H9 (cell line): ENCODE measurements around the gene KREMEN2. TPM values are rescaled to one million over a fixed set of nuclear protein-coding genes. Genes with fewer than 3 reads are reported as not detected.

ENCODE experiments used
- DNase-seq: peaks from one replicate; pipeline ENCODE4 v3.0.0-alpha.2; 2017
- H2AFZ ChIP-seq: one replicate; pipeline ENCODE4 v1.6.1; 2013; ENCODE audit warnings: mild to moderate bottlenecking, low read length, control low read depth, moderate library complexity
- H2AK5ac ChIP-seq: 2 replicates; pipeline ENCODE4 v1.6.1; 2013; ENCODE audit warnings: low read length, control low read depth, mixed read lengths; ENCODE audit not compliant: insufficient read length
- H2BK120ac ChIP-seq: one replicate; pipeline ENCODE4 v1.6.1; 2013; ENCODE audit warnings: low read depth, mild to moderate bottlenecking, low read length, control low read depth, inconsistent platforms; ENCODE audit not compliant: poor library complexity, severe bottlenecking
- H2BK12ac ChIP-seq: 2 replicates; pipeline ENCODE4 v1.6.1; 2013; ENCODE audit warnings: low read length, control low read depth, mixed read lengths, low read depth; ENCODE audit not compliant: insufficient read length
- H2BK15ac ChIP-seq: 2 replicates; pipeline ENCODE4 v1.6.1; 2013; ENCODE audit warnings: low read depth, low read length, control low read depth
- H2BK20ac ChIP-seq: one replicate; pipeline ENCODE4 v1.6.1; 2013; ENCODE audit warnings: low read depth, mild to moderate bottlenecking, low read length, control low read depth, inconsistent platforms; ENCODE audit not compliant: poor library complexity, severe bottlenecking
- H2BK5ac ChIP-seq: 2 replicates; pipeline ENCODE4 v1.6.1; 2013; ENCODE audit warnings: low read length, control low read depth, mixed read lengths; ENCODE audit not compliant: insufficient read length
- H3K14ac ChIP-seq: 2 replicates; pipeline ENCODE4 v1.6.1; 2013; ENCODE audit warnings: low read length, control low read depth; ENCODE audit not compliant: insufficient read depth
- H3K18ac ChIP-seq: 2 replicates; pipeline ENCODE4 v1.6.1; 2013; ENCODE audit warnings: low read depth, mild to moderate bottlenecking, mixed read lengths, low read length, control low read depth; ENCODE audit not compliant: insufficient read length
- H3K23ac ChIP-seq: 2 replicates; pipeline ENCODE4 v1.6.1; 2013; ENCODE audit warnings: low read length, control low read depth, mixed read lengths, low read depth; ENCODE audit not compliant: insufficient read length
- H3K23me2 ChIP-seq: 2 replicates; pipeline ENCODE4 v1.6.1; 2013; ENCODE audit warnings: low read depth, mild to moderate bottlenecking, mixed read lengths, low read length, control low read depth; ENCODE audit not compliant: insufficient read length, poor library complexity, severe bottlenecking
- H3K27ac ChIP-seq: 2 replicates; pipeline ENCODE4 v1.5.1; 2013; ENCODE audit warnings: low read length, control low read depth, mixed read lengths, low read depth; ENCODE audit not compliant: insufficient read length
- H3K27me3 ChIP-seq: 2 replicates; pipeline ENCODE4 v1.6.1; 2013; ENCODE audit warnings: low read length, control low read depth, inconsistent platforms; ENCODE audit not compliant: insufficient read depth
- H3K4ac ChIP-seq: 2 replicates; pipeline ENCODE4 v1.6.1; 2013; ENCODE audit warnings: low read depth, mild to moderate bottlenecking, control low read depth, inconsistent platforms, low read length, moderate library complexity
- H3K4me1 ChIP-seq: 2 replicates; pipeline ENCODE4 v1.6.1; 2013; ENCODE audit warnings: low read length, control low read depth, inconsistent platforms; ENCODE audit not compliant: insufficient read depth
- H3K4me2 ChIP-seq: 2 replicates; pipeline ENCODE4 v1.6.1; 2013; ENCODE audit warnings: low read length, control low read depth, mixed read lengths; ENCODE audit not compliant: insufficient read length, insufficient read depth
- H3K56ac ChIP-seq: 2 replicates; pipeline ENCODE4 v1.6.1; 2013; ENCODE audit warnings: low read depth, mild to moderate bottlenecking, mixed read lengths, low read length, control low read depth; ENCODE audit not compliant: insufficient read length
- H3K79me1 ChIP-seq: 2 replicates; pipeline ENCODE4 v1.6.1; 2013; ENCODE audit warnings: low read depth, mild to moderate bottlenecking, moderate library complexity, low read length, control low read depth, inconsistent platforms; ENCODE audit not compliant: insufficient read depth, poor library complexity, severe bottlenecking
- H3K79me2 ChIP-seq: 2 replicates; pipeline ENCODE4 v1.6.1; 2013; ENCODE audit warnings: low read length, control low read depth, inconsistent platforms; ENCODE audit not compliant: insufficient read depth
- H3K9ac ChIP-seq: 2 replicates; pipeline ENCODE4 v1.6.1; 2013; ENCODE audit warnings: low read length, control low read depth, mixed read lengths; ENCODE audit not compliant: insufficient read length; ENCODE audit errors: extremely low read depth
- H3K9me3 ChIP-seq: one replicate; pipeline ENCODE4 v1.6.1; 2013; ENCODE audit warnings: low read depth, low read length, inconsistent platforms; ENCODE audit not compliant: control insufficient read depth
- H3T11ph ChIP-seq: one replicate; pipeline ENCODE4 v1.6.1; 2013; ENCODE audit warnings: mild to moderate bottlenecking, low read length, control low read depth, inconsistent platforms
- H4K20me1 ChIP-seq: one replicate; pipeline ENCODE4 v1.6.1; 2013; ENCODE audit not compliant: control insufficient read depth, insufficient read length, insufficient read depth
- H4K5ac ChIP-seq: 2 replicates; pipeline ENCODE4 v1.6.1; 2013; ENCODE audit warnings: low read depth, mild to moderate bottlenecking, mixed read lengths, low read length, control low read depth; ENCODE audit not compliant: insufficient read length
- H4K8ac ChIP-seq: replicated peaks from 2 replicates; pipeline ENCODE4 v1.6.1; 2013; ENCODE audit warnings: low read length, control low read depth, mixed read lengths, low read depth; ENCODE audit not compliant: insufficient read length
- H4K91ac ChIP-seq: 2 replicates; pipeline ENCODE4 v1.6.1; 2013; ENCODE audit warnings: low read depth, mild to moderate bottlenecking, moderate library complexity, mixed read lengths, low read length, control low read depth; ENCODE audit not compliant: insufficient read length
- H3K27ac Mint-ChIP-seq, 3 experiments: 2 replicates in 2 of 3; 3 replicates in 1 of 3; pipeline ENCODE4 v1.8.0; 2020 to 2021; ENCODE audit warnings: mixed read lengths in 3 of 3, mild to moderate bottlenecking in 1 of 3, moderate library complexity in 1 of 3
- H3K27me3 Mint-ChIP-seq: 2 replicates; pipeline ENCODE4 v1.8.0; 2021; ENCODE audit warnings: low read depth, mild to moderate bottlenecking, moderate library complexity, mixed read lengths
- H3K36me3 Mint-ChIP-seq, 3 experiments: 2 replicates in 2 of 3; 3 replicates in 1 of 3; pipeline ENCODE4 v1.8.0; 2020 to 2021; ENCODE audit warnings: low read depth in 3 of 3, mixed read lengths in 3 of 3; ENCODE audit not compliant: insufficient read depth in 1 of 3
- H3K4me1 Mint-ChIP-seq, 2 experiments: 2 replicates each; pipeline ENCODE4 v1.8.0; 2020; ENCODE audit warnings: mixed read lengths in 2 of 2
- H3K4me3 Mint-ChIP-seq, 2 experiments: 2 replicates in 1 of 2; 3 replicates in 1 of 2; pipeline ENCODE4 v1.8.0; 2020 to 2021; ENCODE audit warnings: mild to moderate bottlenecking in 2 of 2, mixed read lengths in 2 of 2, moderate library complexity in 1 of 2
- H3K9me3 Mint-ChIP-seq, 2 experiments: 2 replicates in 1 of 2; 3 replicates in 1 of 2; pipeline ENCODE4 v1.8.0; 2020; ENCODE audit warnings: mild to moderate bottlenecking in 2 of 2, mixed read lengths in 2 of 2, moderate library complexity in 1 of 2
- WGBS: extraction: QIAGEN DNeasy Blood & Tissue Kit; methylation state at CpG from one replicate; pipeline ENCODE4 v1.1.7; 2013; ENCODE audit warnings: missing lambda C conversion rate, low lambda C conversion rate, mixed read lengths; ENCODE audit not compliant: insufficient read length; ENCODE audit errors: extremely low coverage; 5-methylcytosine and 5-hydroxymethylcytosine counted together
- total RNA-seq: library from RNA; stranded (reverse); gene quantifications from 2 replicates; pipeline ENCODE4 v1.2.1, GENCODE V29; 2021
- TF ChIP-seq, protein P1 (sequence below): fragments of 200-600 bp; sonication (generic); conservative IDR thresholded peaks from 3 replicates; pipeline ENCODE4 v1.8.0; 2021; ENCODE audit warnings: antibody characterized with exemption, mild to moderate bottlenecking

KREMEN2 gene
- total RNA-seq, 1 experiment from 2014 or later = 12.8 TPM

DNA sequence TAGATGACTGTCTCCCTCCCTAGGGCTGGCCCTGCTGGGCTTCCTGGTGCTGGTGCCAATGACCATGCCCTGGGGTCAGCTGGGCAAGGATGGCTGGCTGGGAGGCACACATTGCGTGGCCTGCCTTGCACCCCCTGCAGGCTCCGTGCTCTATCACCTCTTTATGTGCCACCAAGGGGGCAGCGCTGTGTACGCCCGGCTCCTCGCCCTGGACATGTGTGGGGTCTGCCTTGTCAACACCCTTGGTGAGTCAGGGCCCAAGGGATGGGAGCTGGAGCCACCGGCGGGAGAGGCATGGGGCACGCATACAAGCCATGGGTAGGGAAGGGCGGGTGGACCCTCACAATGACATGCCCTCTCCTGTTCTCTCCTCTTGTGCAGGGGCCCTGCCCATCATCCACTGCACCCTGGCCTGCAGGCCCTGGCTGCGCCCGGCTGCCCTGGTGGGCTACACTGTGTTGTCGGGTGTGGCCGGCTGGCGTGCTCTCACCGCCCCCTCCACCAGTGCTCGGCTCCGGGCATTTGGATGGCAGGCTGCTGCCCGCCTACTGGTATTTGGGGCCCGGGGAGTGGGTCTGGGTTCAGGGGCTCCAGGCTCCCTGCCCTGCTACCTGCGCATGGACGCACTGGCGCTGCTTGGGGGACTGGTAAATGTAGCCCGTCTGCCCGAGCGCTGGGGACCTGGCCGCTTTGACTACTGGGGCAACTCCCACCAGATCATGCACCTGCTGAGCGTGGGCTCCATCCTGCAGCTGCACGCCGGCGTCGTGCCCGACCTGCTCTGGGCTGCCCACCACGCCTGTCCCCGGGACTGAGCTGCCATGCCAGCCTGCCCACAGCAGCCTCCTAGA, 7.3 kb downstream of the KREMEN2 start:
- H3K4me1 Mint-ChIP-seq = peaks cover 18 to 21% of the 10 kb centered on the region in 2 experiments
- Histone ChIP-seq H3K4me2 (no peak overlapping the region), H3K27ac (no peak overlapping the region), H2BK120ac (no peak overlapping the region), H2AFZ (no peak overlapping the region), H4K20me1 (peaks cover 3% of the 10 kb centered on the region), H3T11ph (no peak overlapping the region), H2BK5ac (no peak overlapping the region), H3K23me2 (peaks cover 6% of the 10 kb centered on the region), H3K79me1 (no peaks in the 10 kb centered on the region), H3K79me2 (no peaks in the 10 kb centered on the region), H3K4me1 (no peaks in the 10 kb centered on the region), H3K9me3 (no peaks in the 10 kb centered on the region), H2BK20ac (no peak overlapping the region), H3K14ac (no peak overlapping the region), H3K9ac (no peak overlapping the region), H3K4ac (no peak overlapping the region), H2BK12ac (no peak overlapping the region), H3K27me3 (no peaks in the 10 kb centered on the region), H2AK5ac (no peak overlapping the region), H2BK15ac (no peak overlapping the region), H3K23ac (no peak overlapping the region), H4K5ac (no peak overlapping the region), H3K56ac (no peak overlapping the region), H3K18ac (no peak overlapping the region), H4K8ac (no peak overlapping the region), H4K91ac (no peak overlapping the region)
- peaks cover 13% of the 10 kb centered on the region for H3K27me3 Mint-ChIP-seq
- no peak overlapping the region; a peak in 1 of 7 replicates for H3K27ac Mint-ChIP-seq
- TF ChIP-seq, protein P1, sequence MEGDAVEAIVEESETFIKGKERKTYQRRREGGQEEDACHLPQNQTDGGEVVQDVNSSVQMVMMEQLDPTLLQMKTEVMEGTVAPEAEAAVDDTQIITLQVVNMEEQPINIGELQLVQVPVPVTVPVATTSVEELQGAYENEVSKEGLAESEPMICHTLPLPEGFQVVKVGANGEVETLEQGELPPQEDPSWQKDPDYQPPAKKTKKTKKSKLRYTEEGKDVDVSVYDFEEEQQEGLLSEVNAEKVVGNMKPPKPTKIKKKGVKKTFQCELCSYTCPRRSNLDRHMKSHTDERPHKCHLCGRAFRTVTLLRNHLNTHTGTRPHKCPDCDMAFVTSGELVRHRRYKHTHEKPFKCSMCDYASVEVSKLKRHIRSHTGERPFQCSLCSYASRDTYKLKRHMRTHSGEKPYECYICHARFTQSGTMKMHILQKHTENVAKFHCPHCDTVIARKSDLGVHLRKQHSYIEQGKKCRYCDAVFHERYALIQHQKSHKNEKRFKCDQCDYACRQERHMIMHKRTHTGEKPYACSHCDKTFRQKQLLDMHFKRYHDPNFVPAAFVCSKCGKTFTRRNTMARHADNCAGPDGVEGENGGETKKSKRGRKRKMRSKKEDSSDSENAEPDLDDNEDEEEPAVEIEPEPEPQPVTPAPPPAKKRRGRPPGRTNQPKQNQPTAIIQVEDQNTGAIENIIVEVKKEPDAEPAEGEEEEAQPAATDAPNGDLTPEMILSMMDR = no peak
- peaks cover 4 to 34% (median 26%) of the 10 kb centered on the region in 3 experiments; a peak in 6 of 7 replicates for H3K36me3 Mint-ChIP-seq
- peak overlapping the region; percentile 72 to 81 for H3K4me3 Mint-ChIP-seq
- no CpG with 5 or more reads among the region's 35 CpGs for WGBS
- no peak for DNase-seq
- no peaks in the 10 kb centered on the region for H3K9me3 Mint-ChIP-seq
